Measurements from ENCODE around the gene PDZD4.

PDZD4 gene

GRCh38 chrX:153831429-153832150 is 1.2 kb upstream of the PDZD4 start:
- Histone ChIP-seq H3K4me1 (ENCODE audit: insufficient read depth, low read length, severe bottlenecking) (no peaks in the 10 kb centered on the region), H4K20me1 (ENCODE audit: insufficient read depth, low read length) (no peaks in the 10 kb centered on the region), H3K4me2 (ENCODE audit: low read length) (no peak overlapping the region), H3K4me3 (ENCODE audit: low read depth, low read length, poor library complexity, severe bottlenecking) (no peak overlapping the region), H2AFZ (ENCODE audit: low read length) (no peak overlapping the region), H3K36me3 (ENCODE audit: insufficient read depth, low read length) (no peaks in the 10 kb centered on the region), H3K9ac (ENCODE audit: low read length) (no peak overlapping the region), H3F3A (ENCODE audit: insufficient read depth, low read length) (no peaks in the 10 kb centered on the region), H3K79me2 (ENCODE audit: insufficient read depth, low read length) (no peaks in the 10 kb centered on the region), H3K27me3 (ENCODE audit: insufficient read depth, low read length) (no peaks in the 10 kb centered on the region), H3K9me3 (ENCODE audit: low read length) (no peaks in the 10 kb centered on the region), H3K9me2 (ENCODE audit: low read depth, low read length) (no peaks in the 10 kb centered on the region), H3K27ac (ENCODE audit: low read depth, low read length, poor library complexity, severe bottlenecking) (no peak overlapping the region)
- TF ChIP-seq CTCF (IDR thresholded peaks at IDR 0.05; ENCODE audit: low read length), result no peak
- TF ChIP-seq EZH2 (IDR thresholded peaks at IDR 0.05; ENCODE audit: borderline replicate concordance, low read length), result no peak

- Histone ChIP-seq H3K9me3 (ENCODE audit: low read length) (no peaks in the 10 kb centered on the region), H3K27ac (ENCODE audit: low read depth, low read length, poor library complexity, severe bottlenecking) (no peak overlapping the region), H3K79me2 (ENCODE audit: insufficient read depth, low read length) (no peaks in the 10 kb centered on the region), H3K4me3 (ENCODE audit: low read depth, low read length, poor library complexity, severe bottlenecking) (no peak overlapping the region), H3K9me2 (ENCODE audit: low read depth, low read length) (no peaks in the 10 kb centered on the region), H2AFZ (ENCODE audit: low read length) (no peak overlapping the region), H4K20me1 (ENCODE audit: insufficient read depth, low read length) (no peaks in the 10 kb centered on the region), H3K27me3 (ENCODE audit: insufficient read depth, low read length) (no peaks in the 10 kb centered on the region), H3F3A (ENCODE audit: insufficient read depth, low read length) (no peaks in the 10 kb centered on the region), H3K9ac (ENCODE audit: low read length) (no peak overlapping the region), H3K36me3 (ENCODE audit: insufficient read depth, low read length) (no peaks in the 10 kb centered on the region), H3K4me2 (ENCODE audit: low read length) (no peak overlapping the region), H3K4me1 (ENCODE audit: insufficient read depth, low read length, severe bottlenecking) (no peaks in the 10 kb centered on the region)
- TF ChIP-seq CTCF (IDR thresholded peaks at IDR 0.05; ENCODE audit: low read length) (no peak), EZH2 (IDR thresholded peaks at IDR 0.05; ENCODE audit: borderline replicate concordance, low read length) (no peak)
Observed at GRCh38 chrX:153830640-153831428, 490 bp upstream of the PDZD4 start.

- no peak overlapping the region for H3K4me2 ChIP-seq (ENCODE audit: low read length)
- H3K4me1 ChIP-seq (ENCODE audit: insufficient read depth, low read length, severe bottlenecking), result no peaks in the 10 kb centered on the region
- no peak overlapping the region for H3K4me3 ChIP-seq (ENCODE audit: low read depth, low read length, poor library complexity, severe bottlenecking)
- no peak for TF ChIP-seq EZH2 (IDR thresholded peaks at IDR 0.05; ENCODE audit: borderline replicate concordance, low read length)
- TF ChIP-seq CTCF (IDR thresholded peaks at IDR 0.05; ENCODE audit: low read length), result no peak
- no peaks in the 10 kb centered on the region for H3F3A ChIP-seq (ENCODE audit: insufficient read depth, low read length)
- H4K20me1 ChIP-seq (ENCODE audit: insufficient read depth, low read length), result no peaks in the 10 kb centered on the region
- H3K36me3 ChIP-seq (ENCODE audit: insufficient read depth, low read length), result no peaks in the 10 kb centered on the region
- H3K27me3 ChIP-seq (ENCODE audit: insufficient read depth, low read length), result no peaks in the 10 kb centered on the region
- H3K79me2 ChIP-seq (ENCODE audit: insufficient read depth, low read length), result no peaks in the 10 kb centered on the region
- H3K27ac ChIP-seq (ENCODE audit: low read depth, low read length, poor library complexity, severe bottlenecking), result no peak overlapping the region
- H3K9ac ChIP-seq (ENCODE audit: low read length), result no peak overlapping the region
- no peaks in the 10 kb centered on the region for H3K9me2 ChIP-seq (ENCODE audit: low read depth, low read length)
- H3K9me3 ChIP-seq (ENCODE audit: low read length), result no peaks in the 10 kb centered on the region
- H2AFZ ChIP-seq (ENCODE audit: low read length), result no peak overlapping the region
Observed at GRCh38 chrX:153829549-153829798, 870 bp downstream of the PDZD4 start.
